NCI-H345 treated with DMSO at 0.1 percent for 48 hours (cell line): ENCODE measurements around the gene PRKCE.
A peak's percentile ranks its signal among the peaks of the same experiment; 100 is the strongest.

Experiments
- DNase-seq: peaks from one replicate; lab custom pipeline; 2025; ENCODE audit not compliant: unreplicated experiment; lab: John Stamatoyannopoulos, UW

PRKCE gene

DNA sequence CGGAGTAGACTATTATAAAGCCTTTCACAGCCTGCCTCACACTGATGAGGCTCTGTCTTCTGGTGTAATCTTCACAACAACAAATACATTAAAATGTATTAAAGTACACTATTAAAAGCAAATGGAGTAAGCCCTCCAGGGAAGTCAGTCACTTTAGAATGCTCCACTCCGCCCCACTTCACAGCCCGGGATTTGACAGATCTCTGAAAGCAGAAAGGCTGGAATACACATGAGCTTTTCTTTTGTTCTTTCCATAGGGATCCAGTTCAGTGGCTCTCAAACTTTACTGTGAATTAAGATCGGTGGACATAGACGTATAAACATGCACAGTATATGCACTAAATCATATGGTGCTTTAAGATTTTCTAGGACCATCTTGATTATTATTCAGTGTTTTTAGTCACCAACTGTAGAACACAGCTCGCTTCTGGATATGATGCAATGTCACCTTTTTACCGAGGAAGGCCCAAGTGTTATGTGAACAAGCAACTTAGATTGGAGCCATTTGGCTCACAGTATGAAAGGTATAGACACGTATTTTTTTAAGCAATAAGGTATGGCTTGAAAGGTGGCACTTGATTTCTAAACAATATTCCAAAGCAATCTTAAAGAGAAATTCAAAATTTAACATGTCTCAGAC, 151.1 kb downstream of the PRKCE start:
- DNase-seq, result no peak

DNA sequence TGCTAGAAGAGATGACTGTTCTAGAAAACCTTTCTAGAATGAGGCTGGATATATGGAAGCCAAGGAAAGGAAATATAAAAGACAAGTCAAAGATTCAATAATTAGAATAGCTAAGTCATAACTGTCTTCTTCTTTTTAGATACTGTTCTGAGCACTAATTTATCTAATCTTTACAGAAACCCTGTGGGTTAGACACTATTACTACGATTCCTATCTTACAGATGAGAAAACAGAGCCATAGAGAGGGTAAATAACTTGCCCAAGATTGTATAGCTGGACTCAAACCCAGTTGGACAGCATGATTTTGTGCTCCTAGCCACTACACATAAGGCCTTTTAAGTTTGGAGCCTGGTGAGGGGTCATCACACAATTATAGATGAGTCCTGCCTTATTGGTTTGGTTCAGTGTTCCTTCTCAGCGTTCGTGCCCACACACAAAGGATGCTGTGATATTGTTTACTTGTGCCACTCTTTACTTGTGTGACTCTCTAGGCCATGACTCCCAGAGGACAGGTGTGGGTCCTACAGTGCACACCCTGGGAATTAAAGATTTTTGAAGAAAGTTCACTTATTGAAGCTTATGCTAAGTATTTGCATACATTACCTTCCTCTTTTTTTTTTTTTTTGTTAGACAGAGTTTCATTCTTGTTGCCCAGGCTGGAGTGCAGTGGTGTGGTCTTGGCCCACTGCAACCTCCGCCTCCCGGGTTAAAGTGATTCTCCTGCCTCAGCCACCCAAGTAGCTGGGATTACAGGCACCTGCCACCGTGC, 153.7 kb downstream of the PRKCE start:
- DNase-seq, result no peak

DNA sequence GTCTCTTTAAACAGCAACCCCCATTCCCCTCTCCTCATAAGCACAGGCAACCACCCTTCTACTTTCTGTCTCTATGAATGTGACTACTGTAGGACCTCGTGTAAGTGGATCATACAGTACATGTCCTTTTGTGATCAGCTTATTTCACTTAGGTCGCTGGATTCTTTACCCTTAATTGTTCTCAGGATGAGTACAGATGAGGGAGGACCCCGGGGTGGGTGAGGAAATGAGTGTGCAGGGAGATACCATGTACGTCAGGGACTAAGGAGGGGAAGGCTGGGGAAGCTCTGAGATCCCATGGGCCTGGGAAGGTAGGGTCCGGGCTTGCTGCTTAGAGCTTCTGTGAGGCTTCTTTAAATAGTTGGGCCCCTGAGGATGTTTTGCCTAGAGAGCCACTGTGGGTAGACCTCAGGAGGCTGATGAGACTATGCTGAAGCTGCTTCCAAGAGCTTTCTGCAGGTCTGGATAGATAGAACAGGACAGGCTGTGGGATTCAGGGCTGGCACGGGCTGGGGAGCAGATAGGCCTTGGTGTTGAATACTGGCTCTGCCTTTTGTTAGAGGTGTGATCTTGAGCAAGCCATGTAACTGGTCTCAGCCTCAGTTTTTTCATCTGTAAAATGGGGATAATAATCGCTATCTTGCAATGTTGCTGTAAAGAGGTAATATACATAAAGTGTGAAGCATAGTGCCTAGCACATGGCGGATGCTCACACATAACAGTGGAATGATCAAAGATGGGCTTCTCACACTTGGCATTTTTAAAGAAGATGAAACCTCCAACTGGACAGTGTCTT, 155.3 kb downstream of the PRKCE start:
- no peak for DNase-seq

DNA sequence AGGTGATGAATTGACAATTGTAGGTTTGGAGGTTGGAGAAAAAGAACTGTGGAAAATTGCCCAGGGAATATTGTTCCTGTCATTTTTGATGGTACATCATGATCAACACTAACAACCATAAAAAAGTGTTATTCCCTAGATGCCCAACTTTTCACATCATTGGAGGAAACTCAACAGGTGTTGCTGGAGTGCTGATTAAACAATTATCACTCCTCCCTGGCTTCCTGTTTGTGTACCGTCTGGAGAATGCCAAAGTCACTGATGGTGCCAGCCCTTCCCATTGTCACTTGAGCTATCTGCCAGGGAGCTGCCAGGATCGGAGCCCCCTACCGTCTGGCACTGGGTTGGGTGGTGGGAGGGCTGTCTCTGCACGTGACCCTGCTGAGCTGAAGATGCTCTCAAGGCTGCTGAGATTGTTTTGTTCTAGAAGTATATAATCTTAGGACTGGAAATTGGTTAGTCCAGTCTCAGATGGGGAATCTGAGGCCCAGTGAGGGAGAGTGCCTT, 156.9 kb downstream of the PRKCE start:
- DNase-seq, result peak; percentile 66

DNA sequence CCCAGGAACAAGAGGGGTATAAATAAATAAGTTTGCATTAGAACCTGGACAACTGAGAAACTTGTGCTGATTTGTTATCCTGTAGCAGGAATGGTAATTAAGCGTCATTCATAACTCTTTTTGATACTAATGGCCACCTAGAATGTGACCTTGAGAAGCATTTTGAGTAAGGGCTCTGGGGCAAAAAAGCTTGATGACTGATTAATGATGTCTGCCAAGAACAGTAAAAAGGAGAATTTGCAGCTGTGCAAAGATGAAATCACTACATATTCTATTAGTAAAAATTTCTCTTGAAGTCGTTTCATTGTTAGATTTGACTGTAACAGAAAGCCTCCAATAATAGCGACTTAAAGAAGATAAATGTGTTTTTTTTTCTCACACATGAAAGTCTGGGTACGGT, 157.7 kb downstream of the PRKCE start:
- DNase-seq, result no peak

DNA sequence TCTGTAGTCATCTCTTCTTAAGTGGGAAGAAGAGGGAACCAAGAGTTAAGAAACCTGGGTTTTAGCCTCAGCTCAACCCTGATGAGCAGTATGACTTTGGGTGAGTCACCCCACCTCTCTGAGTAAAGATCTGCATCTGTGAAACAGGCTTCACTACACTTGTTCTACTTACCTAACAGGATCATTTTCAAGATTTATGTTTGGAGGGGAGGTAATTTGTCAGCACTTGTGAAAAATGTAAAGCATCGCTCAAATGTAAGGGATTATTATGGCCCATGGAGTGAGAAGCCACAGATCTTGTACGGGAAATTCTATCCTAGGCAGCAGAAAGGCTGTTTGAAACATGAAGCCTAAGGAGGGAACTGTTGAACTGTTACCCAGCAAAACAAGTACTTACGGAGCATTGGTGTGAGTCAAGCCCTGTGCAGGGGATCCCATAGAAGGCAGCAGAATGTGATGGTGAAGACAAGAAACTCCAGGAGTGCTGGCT, 160.6 kb downstream of the PRKCE start:
- no peak for DNase-seq

DNA sequence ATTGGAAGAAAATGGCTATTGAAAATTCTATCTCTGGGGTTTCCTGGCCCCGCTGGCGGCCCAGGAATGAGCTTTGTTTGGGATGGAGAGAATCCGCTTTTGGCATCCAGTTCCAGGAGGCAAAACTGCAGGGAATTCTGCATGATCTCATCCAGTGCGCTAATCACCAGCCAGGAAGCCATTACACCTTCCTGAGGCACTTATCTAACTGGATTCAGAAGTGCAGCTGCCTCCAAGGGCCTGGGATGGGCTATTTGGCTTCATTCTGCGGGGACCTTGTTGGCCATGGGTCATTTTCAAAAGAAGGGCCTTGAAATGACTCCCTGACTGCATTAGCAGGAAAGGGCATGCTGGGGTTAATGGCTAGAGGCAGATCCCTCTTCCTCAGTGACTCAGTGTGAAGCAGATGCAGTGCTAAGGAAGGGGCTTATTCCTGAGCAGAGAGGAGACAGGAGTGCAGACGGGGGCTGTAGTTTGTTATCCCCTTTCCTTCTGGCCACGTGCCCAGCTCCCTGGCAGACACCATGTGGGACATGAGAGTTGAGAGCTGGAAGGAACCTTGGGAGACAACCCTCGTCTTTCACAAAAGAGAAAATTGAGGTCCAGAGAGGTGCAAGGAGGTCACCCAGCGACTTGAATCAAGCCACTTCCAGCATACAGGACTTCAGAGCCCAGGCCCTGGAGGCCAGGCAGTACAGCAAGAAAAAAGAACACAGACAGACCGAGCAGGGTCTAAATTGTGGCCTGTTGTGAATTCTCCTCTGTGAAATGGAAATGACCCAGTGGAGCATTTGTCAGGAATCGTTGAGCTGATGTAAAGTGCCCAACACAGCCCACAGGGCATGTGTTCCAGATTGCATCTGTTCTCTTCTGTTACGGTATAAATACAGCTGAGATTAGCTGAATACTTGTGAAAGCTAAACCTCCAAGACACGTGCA, 161.8 kb downstream of the PRKCE start:
- no peak for DNase-seq

DNA sequence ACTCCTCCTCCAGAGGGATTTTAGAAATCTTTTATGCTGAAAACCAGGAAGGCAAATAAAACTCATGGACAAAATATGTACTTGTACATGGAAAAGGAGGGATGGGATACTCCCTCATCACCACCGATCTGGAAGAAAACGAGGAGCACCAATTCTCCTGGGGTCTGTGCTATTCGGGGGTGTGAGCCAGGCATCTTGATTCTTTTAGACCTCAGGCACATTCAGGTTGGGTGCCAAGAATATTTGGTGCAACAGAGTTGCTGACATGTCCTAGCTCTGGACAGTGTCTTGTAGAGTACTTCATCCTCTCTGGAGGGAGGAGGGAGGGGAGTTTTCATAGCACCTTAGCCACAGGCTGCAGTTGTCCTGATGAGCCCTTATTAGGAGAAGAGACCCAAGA, 163.0 kb downstream of the PRKCE start:
- DNase-seq, result no peak

DNA sequence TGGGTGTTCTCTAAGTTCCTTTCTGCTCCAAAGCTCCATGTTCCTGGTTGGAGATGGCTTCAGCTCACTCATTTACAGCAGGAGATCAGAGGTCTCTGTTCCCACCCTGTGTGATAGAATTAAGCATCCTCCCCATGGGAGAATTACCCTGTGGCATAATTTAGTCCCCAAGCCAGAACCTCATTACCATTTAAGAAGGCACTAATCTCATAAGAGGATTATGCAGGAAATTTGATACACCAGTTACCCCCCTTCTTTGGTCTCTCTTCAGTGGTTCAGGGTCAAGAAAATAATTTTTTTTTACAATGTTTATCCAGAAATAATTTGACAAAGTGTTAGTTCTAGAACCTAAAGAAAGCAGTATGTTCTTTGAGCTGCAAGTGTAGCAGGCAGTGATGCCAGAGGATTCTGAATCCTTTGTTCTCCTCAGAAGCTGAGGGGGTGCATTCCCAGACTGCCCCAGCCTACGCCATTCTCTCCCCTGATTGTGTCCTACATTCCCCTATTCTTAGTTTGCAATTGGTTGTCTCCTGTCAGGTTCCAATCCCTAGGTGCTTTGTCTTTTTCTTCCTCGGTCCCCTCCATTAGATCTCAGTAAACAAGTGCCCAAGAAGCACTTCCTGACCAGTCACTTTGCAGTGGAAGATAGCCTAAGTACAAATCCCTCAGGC, 163.6 kb downstream of the PRKCE start:
- DNase-seq, result peak; percentile 16

DNA sequence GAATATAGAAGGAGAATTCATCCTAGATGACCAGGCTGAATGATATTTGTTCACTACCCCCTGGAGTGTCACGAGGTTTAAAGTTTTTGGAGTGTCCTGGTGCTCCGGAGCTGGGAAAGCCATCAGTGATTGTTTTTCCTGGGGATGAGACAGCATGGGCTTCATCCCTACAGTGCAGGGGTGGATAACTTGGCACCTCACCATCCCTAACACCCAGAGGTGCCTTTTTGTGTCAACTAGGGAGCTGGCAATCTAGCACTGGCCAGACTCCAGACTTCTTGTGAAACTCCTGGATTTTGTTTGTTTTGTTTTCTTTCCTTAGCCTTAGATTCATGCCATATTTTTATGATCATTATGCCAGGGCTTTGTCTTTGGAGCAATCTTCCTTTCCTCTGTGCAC, 164.8 kb downstream of the PRKCE start:
- DNase-seq, result no peak

DNA sequence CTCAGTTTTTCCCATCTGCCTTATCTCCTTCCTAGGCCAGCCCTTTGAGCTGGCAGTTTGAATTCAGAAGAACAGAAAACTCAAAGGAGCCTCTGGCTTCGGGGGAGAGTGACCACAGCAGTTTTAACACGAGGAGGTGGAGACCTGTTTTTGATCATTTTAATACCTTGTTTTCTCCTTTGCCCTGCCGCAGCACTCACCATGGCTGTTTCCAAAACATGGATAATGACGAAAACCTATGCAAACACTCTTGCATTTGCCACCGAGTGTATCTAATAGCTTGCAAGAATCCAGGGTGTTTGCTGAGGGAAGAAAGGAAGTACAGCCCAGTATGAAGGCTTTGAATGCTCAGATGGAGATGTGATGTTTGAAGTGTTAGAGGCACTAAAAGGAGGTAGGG, 167.1 kb downstream of the PRKCE start:
- DNase-seq, result peak; percentile 13

DNA sequence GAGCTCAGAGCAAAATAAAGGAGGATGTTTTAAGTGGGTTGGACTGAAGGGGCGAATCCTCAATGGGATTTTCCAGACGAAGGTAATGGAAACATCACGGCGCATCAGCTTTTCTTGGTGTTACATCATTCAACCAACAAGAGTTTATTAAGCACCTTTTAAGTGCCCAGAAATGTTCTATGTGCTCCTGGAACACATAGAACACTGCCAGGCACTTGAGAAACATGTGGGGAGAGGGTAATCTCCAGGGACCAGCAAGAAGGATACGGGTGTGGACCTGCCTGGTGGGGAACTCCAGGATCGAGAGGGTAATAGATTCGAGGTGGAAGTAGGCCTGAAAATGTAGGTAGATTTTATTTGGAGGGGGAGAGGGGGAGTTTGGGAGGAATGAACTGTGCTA, 168.6 kb downstream of the PRKCE start:
- no peak for DNase-seq

DNA sequence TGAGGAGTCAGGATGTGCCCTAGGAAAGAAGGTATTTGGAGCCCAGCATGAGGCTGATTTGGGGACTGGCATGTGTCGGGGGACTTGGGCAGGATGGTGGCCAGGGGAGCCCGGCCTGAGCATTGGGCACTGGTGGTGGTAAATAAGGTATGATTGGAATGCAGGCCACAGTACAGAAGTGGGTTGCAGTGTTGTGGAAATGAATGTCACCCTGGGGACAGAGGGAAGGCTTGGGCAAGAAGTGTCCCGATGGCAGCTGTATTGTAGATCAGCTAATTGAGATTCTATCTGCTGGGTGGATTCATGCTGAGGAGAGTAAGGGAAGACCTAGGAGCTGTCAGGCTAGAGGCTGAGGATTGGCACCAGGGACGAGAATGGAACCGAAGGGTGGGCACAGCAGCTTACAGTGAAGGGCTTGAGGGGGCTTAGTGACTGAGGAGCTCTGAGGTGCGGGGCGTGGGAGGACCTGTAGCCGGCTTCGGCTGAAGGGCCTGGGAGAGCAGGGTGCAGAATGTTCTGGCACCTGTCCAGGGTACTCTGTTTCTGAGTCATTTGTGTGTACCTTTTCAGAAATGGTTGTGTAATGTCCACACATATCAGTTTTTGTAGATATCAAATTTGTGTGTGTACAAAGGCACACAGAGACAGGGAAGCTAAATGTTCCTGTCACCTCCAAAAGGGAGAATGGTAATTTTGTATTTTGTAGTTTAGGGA, 170.2 kb downstream of the PRKCE start:
- DNase-seq, result peak; percentile 35

DNA sequence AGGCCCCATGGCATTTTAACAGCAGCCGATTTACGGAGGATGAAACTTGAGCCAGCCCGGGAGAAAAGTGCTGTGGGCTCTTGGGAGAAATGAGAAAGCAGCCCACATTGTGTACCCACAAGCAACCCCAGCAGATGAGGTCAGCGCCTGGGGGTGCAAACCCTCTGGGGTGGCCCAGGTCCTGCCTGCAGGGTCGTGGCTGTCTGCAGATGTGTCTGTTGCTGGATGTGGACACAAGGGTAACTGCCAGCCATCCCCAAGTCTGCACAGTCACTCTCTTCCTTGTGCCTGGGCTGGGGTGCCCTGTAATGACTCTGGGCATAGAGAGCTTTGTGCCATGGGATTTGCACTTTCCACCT, 170.8 kb downstream of the PRKCE start:
- no peak for DNase-seq

DNA sequence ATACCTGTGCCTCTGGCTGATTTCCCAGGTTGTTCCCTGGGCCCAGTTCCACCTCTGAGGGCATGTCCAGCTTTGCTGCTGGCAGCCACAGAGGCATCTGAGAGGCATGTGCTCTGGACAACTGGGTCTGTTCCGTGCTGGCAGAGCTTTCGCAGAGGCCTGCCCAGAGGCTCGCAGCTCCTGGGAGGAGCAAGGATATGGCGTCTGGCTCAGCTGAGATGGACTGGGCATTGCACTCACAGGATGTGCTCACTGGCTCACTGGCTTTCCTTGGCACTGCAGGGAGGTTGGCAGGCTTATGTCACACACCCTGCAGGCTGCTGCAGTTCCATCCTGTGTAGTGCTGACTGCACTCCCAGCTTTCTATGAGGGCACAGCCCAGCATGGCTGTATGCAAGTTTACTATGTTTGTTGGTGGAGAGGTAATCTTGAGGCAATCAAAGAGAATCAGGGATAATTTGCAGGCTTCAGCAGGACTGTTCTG, 172.3 kb downstream of the PRKCE start:
- peak; percentile 96 for DNase-seq

DNA sequence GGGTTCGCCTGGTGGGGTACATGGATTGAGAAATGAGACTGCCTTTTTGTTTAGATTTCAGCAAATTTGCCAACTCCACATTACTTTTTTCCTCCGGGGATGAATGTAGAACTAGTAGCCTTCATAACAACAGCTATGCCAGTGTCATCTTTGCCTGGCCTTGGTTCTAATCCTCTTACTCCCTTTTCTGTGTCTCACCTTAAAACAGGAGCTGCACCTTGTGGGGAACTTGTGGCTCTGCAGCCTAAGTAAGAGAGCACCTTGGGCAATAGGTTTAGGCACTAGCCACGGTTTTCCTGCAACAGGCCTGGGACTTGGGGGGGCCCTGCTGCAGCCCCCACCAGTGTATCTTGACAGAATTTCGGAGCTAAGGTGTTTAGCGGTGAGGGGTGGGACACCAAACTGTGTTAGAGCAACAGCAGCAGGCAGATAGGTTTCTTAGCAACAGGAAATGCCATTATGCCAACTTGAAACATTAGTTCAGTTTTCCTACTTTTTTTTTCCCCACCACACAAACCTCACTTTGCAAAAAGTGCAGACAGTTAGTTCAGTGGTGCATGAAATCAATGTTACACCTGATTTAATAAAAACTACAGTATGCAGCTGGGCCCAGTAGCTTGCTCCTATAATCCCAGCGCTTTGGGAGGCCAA, 173.7 kb downstream of the PRKCE start:
- DNase-seq, result no peak

DNA sequence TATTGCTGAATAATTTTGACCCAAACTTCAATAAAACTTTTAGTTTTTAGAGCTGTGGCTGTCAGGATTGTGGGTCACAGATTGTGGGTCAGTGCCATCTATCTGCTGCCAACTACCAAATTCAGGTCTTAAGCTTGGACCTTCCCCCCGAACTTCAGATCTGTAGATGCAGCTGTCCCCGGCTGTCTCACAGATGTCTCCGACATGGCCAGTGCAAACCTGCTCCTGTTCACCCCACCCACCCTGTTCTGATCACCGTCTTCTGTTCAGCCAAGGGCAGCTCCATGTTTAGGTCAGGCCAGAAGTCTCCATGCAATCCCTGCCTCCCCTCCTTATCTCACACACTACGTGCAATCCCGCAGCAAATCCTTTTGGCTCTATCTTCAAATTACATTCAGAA, 175.0 kb downstream of the PRKCE start:
- DNase-seq, result no peak

DNA sequence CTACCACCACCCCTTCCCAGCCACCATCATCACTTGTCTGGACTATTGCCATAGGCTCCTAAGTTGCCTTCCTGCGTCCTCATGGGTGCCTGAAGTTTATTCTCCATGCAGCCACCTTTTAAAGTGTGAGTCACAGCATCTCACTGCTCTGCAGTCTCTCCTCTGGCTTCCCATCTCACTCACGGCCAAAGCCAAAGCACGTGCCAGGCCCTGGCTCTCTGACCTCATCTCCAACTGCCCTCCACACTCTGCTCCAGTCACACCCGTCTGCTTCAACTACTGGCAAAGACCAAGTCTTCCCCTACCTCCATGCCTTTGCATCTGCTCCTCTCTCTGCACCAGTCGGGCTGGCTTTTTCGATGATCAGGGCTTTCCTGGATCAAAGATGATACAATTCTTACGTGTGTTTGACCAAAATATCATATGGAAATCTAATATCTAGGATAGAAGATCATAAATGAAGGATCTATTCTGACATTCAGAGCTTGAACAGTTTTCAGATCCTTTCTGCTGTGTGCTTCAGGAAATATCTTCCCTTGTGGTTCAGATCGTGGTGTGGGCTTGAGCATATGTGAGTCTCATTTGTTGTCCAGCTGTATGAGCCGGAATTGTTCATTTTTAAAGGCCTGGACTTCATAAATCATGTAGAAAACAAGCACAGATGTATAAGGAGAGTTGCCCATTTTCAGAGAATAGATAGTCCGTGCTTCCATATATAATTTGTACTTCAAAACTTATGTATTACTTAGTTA, 175.6 kb downstream of the PRKCE start:
- no peak for DNase-seq
